Gastroesophageal sphincter (tissue), 4 donors: ENCODE measurements around the gene PDZD8. TPM values are rescaled to one million over a fixed set of nuclear protein-coding genes. Genes with fewer than 3 reads are reported as not detected.

Experiments used
- ATAC-seq: fragments of 150-250 bp; one replicate; pipeline ENCODE4 v1.9.1; 2016; ENCODE audit warnings: mild to moderate bottlenecking, moderate library complexity
- H3K27ac ChIP-seq, 4 donors: fragments of 200-600 bp; sonication (generic) in 3 of 4; 1 replicate in 3 of 4; 2 replicates in 1 of 4; pipeline ENCODE4 v1.5.1; 2016 to 2019
- H3K27me3 ChIP-seq: fragments of 200-600 bp; sonication (generic); one replicate; pipeline ENCODE4 v1.5.1; 2019
- H3K36me3 ChIP-seq, 2 donors: fragments of 200-600 bp; sonication (generic); one replicate each; pipeline ENCODE4 v1.5.1; 2019; ENCODE audit warnings: control low read depth in 1 of 2
- H3K4me1 ChIP-seq, 3 donors: fragments of 200-600 bp; sonication (generic); 1 replicate in 2 of 3; 2 replicates in 1 of 3; pipeline ENCODE4 v1.5.1; 2016 to 2019; ENCODE audit warnings: control low read depth in 2 of 3
- H3K4me3 ChIP-seq, 2 donors: fragments of 200-600 bp; sonication (generic); one replicate each; pipeline ENCODE4 v1.5.1; 2019; ENCODE audit warnings: mild to moderate bottlenecking in 1 of 2, moderate library complexity in 1 of 2
- H3K9me3 ChIP-seq, 3 donors: fragments of 200-600 bp; sonication (generic); one replicate each; pipeline ENCODE4 v1.5.1; 2017 to 2019; ENCODE audit warnings: control low read depth in 2 of 3
- CTCF ChIP-seq, 4 experiments: fragments of 200-600 bp in 2 of 4; fragments of 450-650 bp in 2 of 4; sonication (generic) in 1 of 4; IDR thresholded peaks; one replicate each; pipeline ENCODE4 v1.5.1; 2017 to 2019; ENCODE audit warnings: antibody characterized with exemption in 4 of 4, mild to moderate bottlenecking in 2 of 4, moderate library complexity in 2 of 4
- EP300 ChIP-seq: sonication (generic); formaldehyde crosslinking; IDR thresholded peaks from one replicate; pipeline ENCODE4 v1.6.1; 2017; ENCODE audit warnings: antibody characterized with exemption, mild to moderate bottlenecking
- POLR2A ChIP-seq, 2 donors: fragments of 450-650 bp; IDR thresholded peaks; one replicate each; pipeline ENCODE4 v1.6.1; 2017; ENCODE audit warnings: antibody characterized with exemption in 2 of 2, mild to moderate bottlenecking in 2 of 2, moderate library complexity in 1 of 2
- POLR2AphosphoS5 ChIP-seq: sonication (generic); formaldehyde crosslinking; IDR thresholded peaks from one replicate; pipeline ENCODE4 v1.6.1; 2017; ENCODE audit warnings: antibody characterized with exemption
- WGBS, 2 donors: methylation state at CpG; one replicate each; pipeline ENCODE4 v1.1.5; 2018; ENCODE audit warnings: low coverage in 1 of 2; 5-methylcytosine and 5-hydroxymethylcytosine counted together
- total RNA-seq, 4 donors: library from RNA; depleted of rRNA; stranded (reverse); fragments of >200 nt; gene quantifications; one replicate each; pipeline ENCODE4 v1.1.0, GENCODE V29; 2016

PDZD8 gene
- total RNA-seq, 4 donors from 2014 or later = 32.8 to 49.2 (median 37.3) TPM

GRCh38 chr10:117271427-117271826, 103.8 kb downstream of the PDZD8 start:
- Histone ChIP-seq H3K4me3 (no peak overlapping the region), H3K27ac (no peak overlapping the region), H3K4me1 (no peaks in the 10 kb centered on the region), H3K36me3 (no peaks in the 10 kb centered on the region), H3K27me3 (no peaks in the 10 kb centered on the region), H3K9me3 (no peaks in the 10 kb centered on the region)
- WGBS, 2 donors = 74 to 82% methylated on average over 3 of the region's 3 CpGs
- no peak for ATAC-seq
- TF ChIP-seq POLR2A (IDR thresholded peaks at IDR 0.05) (no peak), EP300 (no peak), CTCF (IDR thresholded peaks at IDR 0.05) (no peak), POLR2AphosphoS5 (no peak)

- no peak for TF ChIP-seq POLR2AphosphoS5
- no peak for TF ChIP-seq EP300
- TF ChIP-seq POLR2A (IDR thresholded peaks at IDR 0.05) = no peak
- no peak for TF ChIP-seq CTCF (IDR thresholded peaks at IDR 0.05)
- Histone ChIP-seq H3K4me1 (no peaks in the 10 kb centered on the region), H3K4me3 (no peak overlapping the region), H3K27me3 (peaks cover 5% of the 10 kb centered on the region), H3K27ac (no peak overlapping the region), H3K9me3 (no peaks in the 10 kb centered on the region), H3K36me3 (no peaks in the 10 kb centered on the region)
- ATAC-seq = no peak
- WGBS, 2 donors = 94 to 95% methylated on average over 2 of the region's 2 CpGs
These were observed 106.3 kb downstream of the PDZD8 start for GRCh38 chr10:117268907-117269306.

GRCh38 chr10:117268258-117268657, 107.0 kb downstream of the PDZD8 start:
- Histone ChIP-seq H3K4me1 (no peaks in the 10 kb centered on the region), H3K4me3 (no peak overlapping the region), H3K9me3 (no peaks in the 10 kb centered on the region), H3K36me3 (no peaks in the 10 kb centered on the region), H3K27ac (no peak overlapping the region), H3K27me3 (peaks cover 12% of the 10 kb centered on the region)
- no peak for ATAC-seq
- no peak for TF ChIP-seq CTCF (IDR thresholded peaks at IDR 0.05)
- no peak for TF ChIP-seq POLR2AphosphoS5
- TF ChIP-seq POLR2A (IDR thresholded peaks at IDR 0.05) = no peak
- no peak for TF ChIP-seq EP300
- WGBS, 2 donors = 88 to 95% methylated on average over 3 to 4 of the region's 4 CpGs

- no peaks in the 10 kb centered on the region for H3K9me3 ChIP-seq
- H3K27me3 ChIP-seq = peaks cover 26% of the 10 kb centered on the region
- no peaks in the 10 kb centered on the region for H3K36me3 ChIP-seq
- no peak overlapping the region for H3K27ac ChIP-seq
- TF ChIP-seq POLR2AphosphoS5 (no peak), POLR2A (IDR thresholded peaks at IDR 0.05) (no peak), CTCF (IDR thresholded peaks at IDR 0.05) (no peak), EP300 (no peak)
- H3K4me3 ChIP-seq = no peak overlapping the region
- ATAC-seq = no peak
- 27 to 71% methylated on average over 1 to 2 of the region's 2 CpGs for WGBS, 2 donors
- H3K4me1 ChIP-seq = no peaks in the 10 kb centered on the region
These were observed 108.4 kb downstream of the PDZD8 start for GRCh38 chr10:117266812-117267211.

GRCh38 chr10:117266400-117266799, 108.8 kb downstream of the PDZD8 start:
- Histone ChIP-seq H3K36me3 (no peaks in the 10 kb centered on the region), H3K4me1 (no peaks in the 10 kb centered on the region), H3K27ac (no peak overlapping the region), H3K4me3 (no peak overlapping the region), H3K9me3 (no peaks in the 10 kb centered on the region), H3K27me3 (peaks cover 30% of the 10 kb centered on the region)
- no peak for ATAC-seq
- WGBS, 2 donors = 64 to 77% methylated on average over 2 to 8 of the region's 9 CpGs
- TF ChIP-seq POLR2A (IDR thresholded peaks at IDR 0.05) (no peak), CTCF (IDR thresholded peaks at IDR 0.05) (no peak), POLR2AphosphoS5 (no peak), EP300 (no peak)
